CD14-positive monocyte (primary cell): ENCODE measurements around the gene PFN3. TPM values are rescaled to one million over a fixed set of nuclear protein-coding genes. Genes with fewer than 3 reads are reported as not detected.
A peak's percentile ranks its signal among the peaks of the same experiment; 100 is the strongest.

Experiments
- DNase-seq, 3 donors: peaks; one replicate each; pipeline ENCODE4 v3.0.0-alpha.2; 2011 to 2022
- H2AFZ ChIP-seq: 2 replicates; pipeline ENCODE4 v1.6.0; 2012; ENCODE audit warnings: mild to moderate bottlenecking, low read depth, low read length, inconsistent platforms; ENCODE audit not compliant: insufficient read depth, poor library complexity, severe bottlenecking
- H3K27ac ChIP-seq, 2 donors: 1 replicate in 1 of 2; 2 replicates in 1 of 2; pipeline ENCODE4 v1.5.1; 2012 to 2013; ENCODE audit warnings: low read length in 2 of 2, control low read depth in 1 of 2, inconsistent platforms in 1 of 2, low read depth in 1 of 2, mild to moderate bottlenecking in 1 of 2
- H3K27me3 ChIP-seq, 2 donors: one replicate each; pipeline versions ENCODE4 v1.6.0 to v1.6.1; 2011 to 2013; ENCODE audit warnings: low read length in 2 of 2; ENCODE audit not compliant: control insufficient read depth in 2 of 2, insufficient read depth in 2 of 2
- H3K36me3 ChIP-seq, 2 donors: replicated peaks in 1 of 2; 1 replicate in 1 of 2; 2 replicates in 1 of 2; pipeline versions ENCODE4 v1.5.1 to v1.6.1; 2012 to 2013; ENCODE audit warnings: low read length in 2 of 2, control low read depth in 1 of 2, inconsistent platforms in 1 of 2, mild to moderate bottlenecking in 1 of 2; ENCODE audit not compliant: insufficient read depth in 2 of 2, control insufficient read depth in 1 of 2
- H3K4me1 ChIP-seq, 2 donors: 1 replicate in 1 of 2; 2 replicates in 1 of 2; pipeline versions ENCODE4 v1.5.1 to v1.6.1; 2012 to 2013; ENCODE audit warnings: low read length in 2 of 2, control low read depth in 1 of 2, inconsistent platforms in 1 of 2, mild to moderate bottlenecking in 1 of 2, moderate library complexity in 1 of 2; ENCODE audit not compliant: insufficient read depth in 2 of 2, control insufficient read depth in 1 of 2
- H3K4me2 ChIP-seq: replicated peaks from 2 replicates; pipeline ENCODE3; 2012; ENCODE audit warnings: low read length, moderate library complexity, mild to moderate bottlenecking; ENCODE audit not compliant: poor library complexity, severe bottlenecking; ENCODE audit errors: extremely low read depth
- H3K4me3 ChIP-seq, 3 experiments: fragments of 200-600 bp in 1 of 3; sonication (generic) in 1 of 3; replicated peaks in 1 of 3; 1 replicate in 2 of 3; 2 replicates in 1 of 3; pipeline ENCODE4 v1.5.1; 2011 to 2013; ENCODE audit warnings: low read length in 3 of 3, mild to moderate bottlenecking in 3 of 3, control low read depth in 2 of 3, low read depth in 2 of 3, inconsistent platforms in 1 of 3, moderate library complexity in 1 of 3
- H3K79me2 ChIP-seq: 2 replicates; pipeline ENCODE4 v1.6.0; 2012; ENCODE audit warnings: mild to moderate bottlenecking, control low read depth, inconsistent platforms, low read length, moderate library complexity; ENCODE audit not compliant: insufficient read depth
- H3K9ac ChIP-seq: 2 replicates; pipeline ENCODE4 v1.6.0; 2017; ENCODE audit warnings: low read length, mild to moderate bottlenecking; ENCODE audit not compliant: insufficient read depth, poor library complexity, severe bottlenecking
- H3K9me3 ChIP-seq, 2 donors: replicated peaks in 1 of 2; 1 replicate in 1 of 2; 2 replicates in 1 of 2; pipeline versions ENCODE4 v1.5.1 to v1.6.1; 2012 to 2013; ENCODE audit warnings: low read length in 2 of 2, control low read depth in 1 of 2; ENCODE audit not compliant: control insufficient read depth in 1 of 2, insufficient read depth in 1 of 2
- H4K20me1 ChIP-seq: 2 replicates; pipeline ENCODE4 v1.6.0; 2012; ENCODE audit warnings: mild to moderate bottlenecking, low read length, control low read depth, moderate library complexity; ENCODE audit not compliant: insufficient read depth
- H3K27ac Mint-ChIP-seq, 7 donors: one replicate each; pipeline ENCODE4 v1.8.0; 2020; ENCODE audit warnings: mild to moderate bottlenecking in 7 of 7, mixed read lengths in 7 of 7, moderate library complexity in 6 of 7, inconsistent platforms in 2 of 7
- H3K27me3 Mint-ChIP-seq, 3 donors: one replicate each; pipeline ENCODE4 v1.8.0; 2021 to 2022; ENCODE audit warnings: low read depth in 3 of 3, mild to moderate bottlenecking in 3 of 3, mixed read lengths in 3 of 3, moderate library complexity in 3 of 3, inconsistent platforms in 1 of 3
- H3K36me3 Mint-ChIP-seq, 2 donors: one replicate each; pipeline ENCODE4 v1.8.0; 2020; ENCODE audit warnings: mixed read lengths in 2 of 2, inconsistent platforms in 1 of 2, mild to moderate bottlenecking in 1 of 2
- H3K4me1 Mint-ChIP-seq: one replicate; pipeline ENCODE4 v1.8.0; 2020; ENCODE audit warnings: mild to moderate bottlenecking, mixed read lengths
- H3K4me3 Mint-ChIP-seq, 2 donors: one replicate each; pipeline ENCODE4 v1.8.0; 2020; ENCODE audit warnings: mild to moderate bottlenecking in 2 of 2, mixed read lengths in 2 of 2, moderate library complexity in 1 of 2
- H3K9me3 Mint-ChIP-seq, 7 donors: one replicate each; pipeline ENCODE4 v1.8.0; 2020 to 2022; ENCODE audit warnings: mixed read lengths in 7 of 7, mild to moderate bottlenecking in 6 of 7, moderate library complexity in 6 of 7, inconsistent platforms in 2 of 7
- WGBS: methylation state at CpG from one replicate; pipeline ENCODE4 v1.1.5; 2013; ENCODE audit warnings: missing lambda C conversion rate; ENCODE audit not compliant: insufficient coverage; 5-methylcytosine and 5-hydroxymethylcytosine counted together
- intact Hi-C, 2 donors: fragments of 100-400 bp; cut with micrococcal nuclease; formaldehyde crosslinking; loops; one replicate each; pipeline versions ENCODE4 v1.15.0 to v1.15.1; 2023
- polyA minus RNA-seq: library from RNA; depleted of rRNA, polyadenylated mRNA; stranded (reverse); fragments of >200 nt; gene quantifications from 2 replicates; pipeline ENCODE4 v1.2.3, GENCODE V29; 2012
- polyA plus RNA-seq, 3 donors: library from polyadenylated mRNA; depleted of rRNA in 1 of 3; unstranded in 2 of 3; stranded (reverse) in 1 of 3; fragments of 300-500 nt in 2 of 3; fragments of >200 nt in 1 of 3; fragmentation: Illumina TruSeq in 2 of 3; gene quantifications; 1 replicate in 2 of 3; 2 replicates in 1 of 3; pipeline ENCODE4 v1.2.3, GENCODE V29; 2012 to 2021
- total RNA-seq, 12 experiments: library from RNA in 1 of 12; stranded (reverse) in 1 of 12; fragments of 120-200 nt in 1 of 12; gene quantifications; one replicate each; pipeline ENCODE4 v1.2.4 and lab custom pipeline; 2013 to 2026; ENCODE audit warnings: mixed read lengths in 6 of 12, inconsistent platforms in 1 of 12
- TF ChIP-seq, protein P1 (sequence below): fragments of 200-600 bp; IDR thresholded peaks from one replicate; pipeline ENCODE4 v1.8.0; 2022; ENCODE audit warnings: antibody characterized with exemption, mild to moderate bottlenecking

Gene PFN3
- not detected for total RNA-seq (2013)
- polyA plus RNA-seq (not detected), polyA minus RNA-seq (not detected in 2 replicates), total RNA-seq (lab: John Stamatoyannopoulos, UW) (0 to 0.12 (median 0) reads per million in 11 experiments)

- Histone ChIP-seq H3K4me3 (no peak within 1 kb of the TSS), H4K20me1 (peaks cover 11% of the 10 kb centered on the region), H3K4me2 (no peak within 1 kb of the TSS), H3K9ac (no peak within 1 kb of the TSS), H3K79me2 (no peaks in the 10 kb centered on the region), H3K27ac (no peak within 1 kb of the TSS), H2AFZ (no peak within 1 kb of the TSS), H3K9me3 (peaks cover 0 to 12% of the 10 kb centered on the region in 2 donors), H3K27me3 (peaks cover 26 to 43% of the 10 kb centered on the region in 2 donors), H3K36me3 (no peaks in the 10 kb centered on the region), H3K4me1 (peaks cover 32 to 33% of the 10 kb centered on the region in 2 donors)
- Mint-ChIP-seq H3K9me3 (peaks cover 0 to 17% (median 5%) of the 10 kb centered on the region in 7 donors), H3K27me3 (peaks cover 40 to 59% (median 50%) of the 10 kb centered on the region in 3 donors), H3K4me3 (peak within 1 kb of the TSS in 1 of 2 donors; percentile 87), H3K36me3 (peaks cover 6 to 8% of the 10 kb centered on the region in 2 donors), H3K4me1 (peaks cover 25% of the 10 kb centered on the region), H3K27ac (no peak within 1 kb of the TSS)
- DNase-seq = no peak
- TF ChIP-seq, protein P1, sequence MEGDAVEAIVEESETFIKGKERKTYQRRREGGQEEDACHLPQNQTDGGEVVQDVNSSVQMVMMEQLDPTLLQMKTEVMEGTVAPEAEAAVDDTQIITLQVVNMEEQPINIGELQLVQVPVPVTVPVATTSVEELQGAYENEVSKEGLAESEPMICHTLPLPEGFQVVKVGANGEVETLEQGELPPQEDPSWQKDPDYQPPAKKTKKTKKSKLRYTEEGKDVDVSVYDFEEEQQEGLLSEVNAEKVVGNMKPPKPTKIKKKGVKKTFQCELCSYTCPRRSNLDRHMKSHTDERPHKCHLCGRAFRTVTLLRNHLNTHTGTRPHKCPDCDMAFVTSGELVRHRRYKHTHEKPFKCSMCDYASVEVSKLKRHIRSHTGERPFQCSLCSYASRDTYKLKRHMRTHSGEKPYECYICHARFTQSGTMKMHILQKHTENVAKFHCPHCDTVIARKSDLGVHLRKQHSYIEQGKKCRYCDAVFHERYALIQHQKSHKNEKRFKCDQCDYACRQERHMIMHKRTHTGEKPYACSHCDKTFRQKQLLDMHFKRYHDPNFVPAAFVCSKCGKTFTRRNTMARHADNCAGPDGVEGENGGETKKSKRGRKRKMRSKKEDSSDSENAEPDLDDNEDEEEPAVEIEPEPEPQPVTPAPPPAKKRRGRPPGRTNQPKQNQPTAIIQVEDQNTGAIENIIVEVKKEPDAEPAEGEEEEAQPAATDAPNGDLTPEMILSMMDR = no peak
- WGBS = 74% methylated on average over 88 of the region's 92 CpGs
- intact Hi-C loops = loop anchor here in 1 of 2 donors (5.0 kb wide), 1 partner anchor 97 kb away; the partner anchor contains the start of gene PDLIM7
Measured at GRCh38 chr5:177399997-177400868, at the start of gene PFN3. PFN3 (minus strand) TSS chr5:177400661; CDS start chr5:177400576, 85 bp downstream.

- WGBS = 90% methylated on average over 15 of the region's 18 CpGs
- H3K27me3 ChIP-seq = peaks cover 0 to 56% of the 10 kb centered on the region in 2 donors
- H3K36me3 ChIP-seq = no peaks in the 10 kb centered on the region
- H3K27me3 Mint-ChIP-seq = peaks cover 51 to 72% (median 52%) of the 10 kb centered on the region in 3 donors
- no peak overlapping the region for H3K27ac ChIP-seq
- peaks cover 41 to 56% of the 10 kb centered on the region in 2 donors for H3K4me1 ChIP-seq
- peaks cover 34% of the 10 kb centered on the region for H4K20me1 ChIP-seq
- intact Hi-C loops = no loop called here
- no peak overlapping the region for H3K4me3 ChIP-seq
- TF ChIP-seq, protein P1 = no peak
- H3K4me1 Mint-ChIP-seq = peaks cover 47% of the 10 kb centered on the region
- H2AFZ ChIP-seq = no peak overlapping the region
- no peaks in the 10 kb centered on the region for H3K79me2 ChIP-seq
- no peak for DNase-seq
- H3K9ac ChIP-seq = no peak overlapping the region
- no peak overlapping the region for H3K4me2 ChIP-seq
- H3K36me3 Mint-ChIP-seq = peaks cover 0 to 12% of the 10 kb centered on the region in 2 donors
- H3K4me3 Mint-ChIP-seq = peak overlapping the region in 1 of 2 donors; percentile 60
- peaks cover 0 to 6% (median 0%) of the 10 kb centered on the region in 7 donors for H3K9me3 Mint-ChIP-seq
- no peak overlapping the region for H3K27ac Mint-ChIP-seq
- no peaks in the 10 kb centered on the region for H3K9me3 ChIP-seq
Measured at GRCh38 chr5:177449140-177450061, 48.9 kb upstream of the PFN3 start.
